Inflammatory macrophage treated with lipopolysaccharide for 1 hour (primary cell): ENCODE measurements around the gene MAD1L1.

ENCODE experiments used
- DNase-seq, 2 donors: peaks; one replicate each; pipeline ENCODE4 v3.0.0-alpha.2; 2020 to 2022

The MAD1L1 gene

DNA sequence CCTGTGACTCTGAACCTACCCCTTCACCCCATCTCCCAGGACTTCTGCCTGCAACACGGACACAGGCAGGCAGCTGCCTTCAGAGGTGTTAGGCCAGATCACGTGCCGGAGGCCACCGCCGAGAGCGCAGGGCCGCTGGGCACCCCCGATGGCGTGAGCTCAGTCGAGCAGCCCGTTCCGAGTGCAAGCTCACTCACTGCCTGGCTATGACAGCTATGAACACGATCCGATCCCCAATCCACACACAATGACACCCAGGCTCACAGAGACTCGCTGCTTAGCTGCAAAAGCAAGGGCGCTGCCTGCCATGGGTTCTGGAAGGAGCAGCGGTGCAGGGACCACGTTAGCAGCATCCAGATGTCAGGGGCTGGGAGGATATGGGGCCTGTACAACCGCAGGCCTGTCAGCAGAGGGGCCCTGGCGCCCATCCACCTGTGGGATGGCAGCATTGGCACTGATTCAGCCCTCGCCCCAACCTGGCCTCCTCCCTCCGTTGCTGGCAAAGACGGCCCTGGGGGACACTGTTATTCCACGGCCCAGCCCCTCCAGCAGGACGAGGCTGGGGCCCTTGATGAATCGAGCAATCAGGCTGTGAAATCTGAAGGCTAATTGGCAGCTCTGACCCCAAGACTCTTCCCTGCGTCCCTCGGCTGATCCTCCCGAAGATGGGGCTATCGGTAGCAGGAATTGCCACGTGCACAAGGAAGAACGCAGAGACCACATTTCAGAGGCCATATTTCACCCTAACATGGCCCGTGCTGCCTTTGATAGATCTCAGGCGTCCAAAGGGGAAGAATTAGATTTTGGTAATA is 332.6 kb downstream of the MAD1L1 start:
- DNase-seq, result no peak

DNA sequence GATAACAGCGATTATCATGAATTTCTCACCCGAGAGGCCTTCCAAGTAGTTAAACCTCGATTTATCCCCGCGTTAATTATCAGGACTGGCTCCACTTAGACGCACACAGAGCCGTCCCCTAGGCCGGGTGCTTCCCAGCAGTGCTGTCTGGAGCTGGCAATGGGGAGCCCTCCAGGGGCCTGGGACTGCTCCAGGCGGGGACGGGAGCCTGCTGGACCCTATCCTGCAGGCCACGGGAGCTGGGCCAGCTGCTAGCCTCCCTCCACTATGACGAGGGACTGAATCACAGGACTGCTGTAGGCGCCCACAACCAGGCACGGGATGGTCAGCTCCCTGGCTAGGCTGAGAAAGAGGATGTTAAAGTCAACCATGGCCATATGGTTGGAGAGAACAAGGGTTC is 333.5 kb downstream of the MAD1L1 start:
- peak in 1 of 2 donors; percentile 58 for DNase-seq

GRCh38 chr7:1898628-1899185 is 334.0 kb downstream of the MAD1L1 start:
- DNase-seq, result no peak

DNA sequence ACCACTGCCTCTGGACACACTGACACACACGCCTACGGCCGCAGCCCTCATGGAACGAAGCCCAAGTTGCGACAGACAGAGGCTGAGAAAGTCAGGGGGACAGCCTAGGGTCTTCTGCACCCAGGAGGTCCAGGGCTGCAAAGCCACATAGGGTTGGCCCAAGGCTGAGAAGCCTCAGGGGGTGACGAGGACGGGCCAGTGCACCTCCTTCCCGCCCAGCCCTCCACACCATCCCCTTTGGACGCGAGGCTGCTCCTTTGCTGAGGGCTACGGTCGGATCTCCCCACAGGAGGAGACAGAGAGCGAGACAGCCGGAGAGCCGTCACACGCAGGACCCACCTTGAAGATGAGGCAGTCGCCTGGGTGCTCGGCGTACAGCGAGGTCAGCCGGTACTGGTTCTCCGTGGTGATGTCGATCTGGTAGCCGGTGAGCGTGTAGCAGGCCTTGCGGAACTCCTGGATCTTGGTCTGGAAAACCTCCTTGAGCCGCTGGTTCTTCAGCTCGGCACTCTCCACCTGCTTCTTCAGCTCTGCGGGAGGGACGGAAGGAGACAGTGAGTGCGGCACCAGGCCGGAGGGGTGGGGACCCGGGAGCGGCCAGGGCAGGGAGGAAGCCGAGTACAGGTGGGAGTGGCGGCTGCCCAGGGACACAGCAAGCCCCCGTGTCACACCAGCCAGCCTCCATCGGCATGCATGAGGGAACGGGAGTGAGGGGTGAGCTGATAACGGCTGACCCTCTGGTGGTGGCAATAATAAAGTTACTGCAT is 334.7 kb downstream of the MAD1L1 start:
- no peak for DNase-seq

- no peak for DNase-seq
These were observed 335.5 kb downstream of the MAD1L1 start for GRCh38 chr7:1897076-1897860.

- DNase-seq, result no peak
These were observed 336.9 kb downstream of the MAD1L1 start for GRCh38 chr7:1895664-1896515.

GRCh38 chr7:1894906-1895663 is 337.7 kb downstream of the MAD1L1 start:
- DNase-seq, result no peak

GRCh38 chr7:1894313-1894900 is 338.3 kb downstream of the MAD1L1 start:
- DNase-seq, result no peak

GRCh38 chr7:1893451-1893850 is 339.3 kb downstream of the MAD1L1 start:
- no peak for DNase-seq

DNA sequence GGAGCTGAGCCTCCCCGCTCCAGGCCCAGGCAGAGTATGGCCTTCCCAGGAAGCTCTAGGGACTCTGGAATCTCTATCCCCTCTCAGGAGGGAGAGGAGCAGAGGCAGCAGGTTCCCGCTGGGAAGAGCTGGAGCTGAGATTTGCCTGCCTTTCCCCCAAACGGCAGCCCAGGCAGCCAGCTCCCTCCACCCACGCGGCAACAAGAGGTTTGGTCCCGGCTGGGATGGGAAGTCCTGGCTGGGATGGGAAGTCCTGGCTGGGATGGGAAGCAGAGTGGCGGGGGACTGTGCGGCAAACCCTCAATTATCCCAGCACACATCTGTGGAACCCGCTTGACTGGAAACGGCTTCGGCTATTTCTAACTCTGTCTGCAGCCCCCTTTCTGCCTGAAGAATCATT is 339.7 kb downstream of the MAD1L1 start:
- no peak for DNase-seq

DNA sequence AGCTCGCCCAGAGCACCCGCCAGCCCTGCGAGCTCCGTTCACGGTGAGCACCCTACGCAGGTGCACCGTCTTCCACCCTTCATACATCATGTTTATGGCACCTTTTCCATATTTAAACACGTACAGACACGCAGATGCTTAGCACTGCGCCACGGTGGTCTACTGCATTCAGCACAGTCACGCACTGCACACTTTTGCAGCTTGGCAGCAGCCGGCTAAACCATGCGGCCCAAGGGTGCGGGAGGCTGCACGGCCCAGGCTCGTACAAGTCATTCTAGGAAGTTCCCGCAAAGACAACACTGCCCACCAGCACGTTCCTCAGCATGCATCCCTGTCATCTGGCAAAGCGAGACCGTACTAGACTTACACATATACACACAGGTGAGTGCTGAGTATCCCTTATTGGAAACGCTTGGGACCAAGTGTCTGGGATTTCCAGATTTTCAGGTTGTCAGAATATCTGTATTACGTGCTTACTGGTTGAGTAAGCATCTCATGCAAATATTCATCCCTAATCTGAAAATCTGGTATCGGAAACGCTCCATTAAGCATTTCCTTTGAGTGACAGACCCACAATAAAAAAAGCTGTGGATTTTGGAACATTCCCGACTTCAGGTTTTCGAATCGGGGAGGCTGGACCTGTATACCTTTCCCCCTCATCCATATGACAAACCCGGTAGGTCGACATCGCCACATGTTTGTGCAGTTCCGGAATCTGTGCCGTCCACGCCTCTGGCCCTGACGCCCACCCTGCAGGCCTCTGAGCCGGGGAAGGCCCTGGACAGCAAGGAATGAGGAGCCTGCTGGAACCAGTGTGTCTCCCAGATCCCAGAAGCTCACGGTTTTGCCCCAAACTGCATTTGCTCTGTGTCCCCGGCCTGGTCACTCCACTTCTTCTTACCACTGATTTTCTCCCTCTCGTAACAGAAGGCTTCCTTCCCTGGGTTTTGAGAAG is 340.5 kb downstream of the MAD1L1 start:
- no peak for DNase-seq

DNA sequence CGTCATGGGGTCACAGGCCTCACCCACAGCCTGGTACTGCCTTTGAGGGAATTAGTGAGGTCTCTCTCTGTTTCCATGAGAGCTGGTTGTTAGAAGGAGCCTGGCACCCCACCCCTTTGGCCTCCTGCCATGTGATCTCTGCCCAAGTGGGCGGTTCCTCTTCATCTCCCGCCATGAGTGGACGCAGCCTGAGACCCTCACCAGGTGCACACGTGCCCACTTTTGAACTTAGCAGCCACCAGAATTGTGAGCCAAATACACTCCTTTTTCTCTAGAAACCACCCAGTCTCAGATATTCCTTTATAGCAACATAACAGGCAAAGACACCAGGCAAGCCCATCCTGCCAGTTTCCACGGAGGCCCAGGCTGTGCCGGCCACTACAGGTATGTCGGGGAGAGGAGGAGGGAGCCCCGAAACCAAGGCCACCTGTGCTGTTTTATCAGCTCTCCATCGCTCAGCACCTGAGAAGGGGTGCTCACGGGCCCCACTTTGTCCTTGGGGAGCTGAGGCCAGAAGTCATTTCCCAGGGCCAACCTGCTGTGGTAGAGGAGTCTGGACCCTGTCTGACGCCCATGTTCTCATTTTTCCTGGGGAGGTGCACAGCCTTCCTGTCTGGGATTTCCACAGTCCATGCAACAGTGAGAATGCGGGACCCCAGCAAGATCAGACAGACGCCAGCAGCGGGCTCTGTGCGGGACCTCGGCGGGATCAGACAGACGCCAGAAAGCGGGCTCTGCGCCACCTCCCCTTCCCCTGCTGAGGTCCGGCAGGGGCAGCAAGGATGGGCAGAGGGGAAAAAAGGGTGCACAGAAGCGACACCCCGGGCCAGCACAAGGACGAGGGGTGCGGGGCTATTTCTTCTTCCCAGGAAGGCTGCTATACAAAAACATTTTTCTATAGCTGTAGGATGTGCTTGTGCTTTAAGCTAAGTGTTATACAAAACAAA is 342.2 kb downstream of the MAD1L1 start:
- DNase-seq, result no peak

GRCh38 chr7:1889556-1890181 is 343.1 kb downstream of the MAD1L1 start:
- DNase-seq, result no peak

GRCh38 chr7:1889091-1889490 is 343.7 kb downstream of the MAD1L1 start:
- DNase-seq, result no peak

DNA sequence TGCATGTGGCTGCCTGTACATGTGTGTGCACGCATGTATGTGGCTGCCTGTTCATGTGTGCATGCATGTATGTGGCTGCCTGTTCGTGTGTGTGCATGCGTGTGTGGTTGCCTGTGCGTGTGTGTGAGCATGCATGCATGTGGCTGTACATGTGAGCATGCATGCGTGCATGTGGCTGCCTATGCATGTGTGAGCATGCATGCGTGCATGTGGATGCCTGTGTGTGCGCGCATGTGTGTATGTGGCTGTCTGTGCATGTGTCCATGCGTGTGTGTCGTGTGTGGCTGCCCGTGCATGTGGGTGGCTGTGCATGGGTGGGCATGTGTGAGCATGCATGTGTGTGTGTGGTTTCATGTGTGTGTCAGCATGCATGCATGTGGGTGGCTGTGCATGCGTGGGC is 344.3 kb downstream of the MAD1L1 start:
- DNase-seq, result no peak

DNA sequence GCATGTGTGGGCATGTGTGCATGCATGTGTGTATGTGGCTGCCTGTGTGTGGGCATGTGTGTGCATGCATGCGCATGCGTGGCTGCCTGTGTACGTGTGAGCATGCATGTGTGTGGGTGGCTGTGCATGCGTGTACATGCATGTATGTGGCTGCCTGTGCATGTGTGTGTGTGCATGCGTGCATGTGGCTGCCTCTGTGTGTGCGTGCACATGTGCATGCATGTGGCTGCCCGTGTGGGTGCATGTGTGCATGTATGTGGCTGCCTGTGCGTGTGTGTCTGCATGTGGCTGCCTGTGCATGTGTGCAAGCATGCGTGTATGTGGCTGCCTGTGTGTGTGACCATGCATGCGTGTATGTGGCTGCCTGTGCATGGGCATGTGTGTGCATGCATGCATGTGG is 345.5 kb downstream of the MAD1L1 start:
- no peak for DNase-seq

- DNase-seq, result no peak
These were observed 346.2 kb downstream of the MAD1L1 start for GRCh38 chr7:1886361-1887064.
